ENCODE data around the gene MAGI1. TPM values are rescaled to one million over a fixed set of nuclear protein-coding genes. Genes with fewer than 3 reads are reported as not detected.

The MAGI1 gene
- total RNA-seq, 4 donors from 2014 or later, result 17.2 to 40.8 (median 28.1) TPM

GRCh38 chr3:65531499-65531898 is 507.2 kb downstream of the MAGI1 start:
- no peak overlapping the region for H3K4me3 ChIP-seq
- H3K27me3 ChIP-seq, result no peaks in the 10 kb centered on the region
- no peaks in the 10 kb centered on the region for H3K36me3 ChIP-seq
- H3K9me3 ChIP-seq, result no peaks in the 10 kb centered on the region
- 14 to 64% methylated on average over 1 of the region's 1 CpG for WGBS, 2 donors (ENCODE audit: low coverage in 1 of 2)
- H3K27ac ChIP-seq, result no peak overlapping the region
- ATAC-seq, result no peak
- peaks cover 0 to 10% (median 3%) of the 10 kb centered on the region in 3 donors for H3K4me1 ChIP-seq
- TF ChIP-seq CTCF (IDR thresholded peaks at IDR 0.05) (no peak), EP300 (IDR thresholded peaks at IDR 0.05) (no peak), POLR2AphosphoS5 (IDR thresholded peaks at IDR 0.05) (no peak), POLR2A (IDR thresholded peaks at IDR 0.05) (no peak)

GRCh38 chr3:65526656-65527055 is 512.1 kb downstream of the MAGI1 start:
- no peaks in the 10 kb centered on the region for H3K36me3 ChIP-seq
- 73 to 100% methylated on average over 1 to 3 of the region's 3 CpGs for WGBS, 2 donors (ENCODE audit: low coverage in 1 of 2)
- no peaks in the 10 kb centered on the region for H3K27me3 ChIP-seq
- H3K4me3 ChIP-seq, result no peak overlapping the region
- ATAC-seq, result no peak
- TF ChIP-seq CTCF (IDR thresholded peaks at IDR 0.05) (no peak), EP300 (IDR thresholded peaks at IDR 0.05) (no peak), POLR2A (IDR thresholded peaks at IDR 0.05) (no peak), POLR2AphosphoS5 (IDR thresholded peaks at IDR 0.05) (no peak)
- H3K27ac ChIP-seq, result no peak overlapping the region
- H3K9me3 ChIP-seq, result no peaks in the 10 kb centered on the region
- peaks cover 0 to 19% (median 6%) of the 10 kb centered on the region in 3 donors for H3K4me1 ChIP-seq

- no peak for ATAC-seq
- TF ChIP-seq EP300 (IDR thresholded peaks at IDR 0.05) (no peak), POLR2A (IDR thresholded peaks at IDR 0.05) (no peak)
- Histone ChIP-seq H3K27me3 (no peaks in the 10 kb centered on the region), H3K9me3 (no peaks in the 10 kb centered on the region), H3K27ac (no peak overlapping the region), H3K36me3 (no peaks in the 10 kb centered on the region), H3K4me3 (no peak overlapping the region), H3K4me1 (peaks cover 0 to 19% (median 6%) of the 10 kb centered on the region in 3 donors)
- 76 to 80% methylated on average over 3 to 4 of the region's 4 CpGs for WGBS, 2 donors (ENCODE audit: low coverage in 1 of 2)
Observed at GRCh38 chr3:65524584-65524983, 514.1 kb downstream of the MAGI1 start.

GRCh38 chr3:65523878-65524277 is 514.8 kb downstream of the MAGI1 start:
- Histone ChIP-seq H3K36me3 (no peaks in the 10 kb centered on the region), H3K4me3 (no peak overlapping the region), H3K9me3 (no peaks in the 10 kb centered on the region), H3K4me1 (peaks cover 0 to 19% (median 6%) of the 10 kb centered on the region in 3 donors), H3K27me3 (no peaks in the 10 kb centered on the region), H3K27ac (no peak overlapping the region)
- 79 to 83% methylated on average over 4 of the region's 4 CpGs for WGBS, 2 donors (ENCODE audit: low coverage in 1 of 2)
- ATAC-seq, result no peak
- no peak for TF ChIP-seq POLR2AphosphoS5 (IDR thresholded peaks at IDR 0.05)
- no peak for TF ChIP-seq EP300 (IDR thresholded peaks at IDR 0.05)
- no peak for TF ChIP-seq CTCF (IDR thresholded peaks at IDR 0.05)
- no peak for TF ChIP-seq POLR2A (IDR thresholded peaks at IDR 0.05)

GRCh38 chr3:65521032-65521431 is 517.7 kb downstream of the MAGI1 start:
- TF ChIP-seq EP300 (IDR thresholded peaks at IDR 0.05) (no peak), CTCF (IDR thresholded peaks at IDR 0.05) (no peak), POLR2AphosphoS5 (IDR thresholded peaks at IDR 0.05) (no peak), POLR2A (IDR thresholded peaks at IDR 0.05) (no peak)
- Histone ChIP-seq H3K36me3 (no peaks in the 10 kb centered on the region), H3K4me1 (peaks cover 0 to 19% (median 6%) of the 10 kb centered on the region in 3 donors), H3K27ac (no peak overlapping the region), H3K4me3 (no peak overlapping the region), H3K27me3 (no peaks in the 10 kb centered on the region), H3K9me3 (no peaks in the 10 kb centered on the region)
- 71 to 78% methylated on average over 2 of the region's 2 CpGs for WGBS, 2 donors (ENCODE audit: low coverage in 1 of 2)
- no peak for ATAC-seq
